MG63 (cell line): Measurements from ENCODE around the gene RGS7. TPM values are rescaled to one million over a fixed set of nuclear protein-coding genes. Genes with fewer than 3 reads are reported as not detected.

Experiments used
- DNase-seq: peaks from one replicate; pipeline ENCODE4 v3.0.0-alpha.2; 2020
- H3K27me3 ChIP-seq: fragments of 250-450 bp; sonication (Bioruptor Pico); 2 replicates; pipeline ENCODE4 v1.5.1; 2020; ENCODE audit warnings: mild to moderate bottlenecking, moderate library complexity
- H3K36me3 ChIP-seq: fragments of 250-450 bp; sonication (Bioruptor Pico); 2 replicates; pipeline ENCODE4 v1.5.1; 2020; ENCODE audit warnings: mild to moderate bottlenecking, moderate library complexity
- H3K4me3 ChIP-seq: fragments of 250-450 bp; sonication (Bioruptor Pico); 2 replicates; pipeline ENCODE4 v1.5.1; 2020; ENCODE audit warnings: mild to moderate bottlenecking, moderate library complexity
- H3K9me3 ChIP-seq: fragments of 250-450 bp; sonication (Bioruptor Pico); 2 replicates; pipeline ENCODE4 v1.5.1; 2020; ENCODE audit warnings: mild to moderate bottlenecking, moderate library complexity
- total RNA-seq: library from RNA; depleted of rRNA; stranded (reverse); fragments of >200 nt; shearing (Covaris generic); gene quantifications from 2 replicates; pipeline ENCODE4 v1.2.3, GENCODE V29; 2014; ENCODE audit warnings: low replicate concordance

The RGS7 gene
- total RNA-seq, 1 experiment from 2014 or later, result 0.13 TPM

GRCh38 chr1:241352401-241352800 lies 4.6 kb downstream of the RGS7 start:
- Histone ChIP-seq H3K36me3 (no peaks in the 10 kb centered on the region), H3K27me3 (0 out of 2 replicates have a peak, but pooled peaks cover 2% of the 10 kb centered on the region), H3K4me3 (no peak overlapping the region), H3K9me3 (no peaks in the 10 kb centered on the region)
- no peak for DNase-seq

DNA sequence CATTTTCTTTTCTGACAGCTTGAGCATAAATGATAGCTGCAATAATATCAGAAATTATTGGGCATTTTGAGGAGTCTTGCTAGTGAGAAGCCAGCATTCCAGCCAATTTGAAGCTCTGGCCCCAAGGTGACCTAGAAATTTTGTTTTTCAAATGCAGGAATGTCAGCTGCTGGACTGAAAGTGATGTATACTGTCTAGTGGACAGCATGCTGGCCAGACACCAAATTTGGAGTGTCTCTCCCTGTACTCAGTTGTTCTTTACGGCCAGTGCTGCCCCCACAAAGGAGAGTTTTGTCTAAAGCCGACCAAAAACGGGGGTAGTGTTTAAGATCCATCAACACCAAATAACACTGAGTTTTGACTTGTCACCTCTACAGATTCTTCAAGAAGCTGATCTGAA lies 5.2 kb downstream of the RGS7 start:
- no peak for DNase-seq
- no peaks in the 10 kb centered on the region for H3K36me3 ChIP-seq
- 0 out of 2 replicates have a peak, but pooled peaks cover 2% of the 10 kb centered on the region for H3K27me3 ChIP-seq
- H3K4me3 ChIP-seq, result no peak overlapping the region
- H3K9me3 ChIP-seq, result no peaks in the 10 kb centered on the region

DNA sequence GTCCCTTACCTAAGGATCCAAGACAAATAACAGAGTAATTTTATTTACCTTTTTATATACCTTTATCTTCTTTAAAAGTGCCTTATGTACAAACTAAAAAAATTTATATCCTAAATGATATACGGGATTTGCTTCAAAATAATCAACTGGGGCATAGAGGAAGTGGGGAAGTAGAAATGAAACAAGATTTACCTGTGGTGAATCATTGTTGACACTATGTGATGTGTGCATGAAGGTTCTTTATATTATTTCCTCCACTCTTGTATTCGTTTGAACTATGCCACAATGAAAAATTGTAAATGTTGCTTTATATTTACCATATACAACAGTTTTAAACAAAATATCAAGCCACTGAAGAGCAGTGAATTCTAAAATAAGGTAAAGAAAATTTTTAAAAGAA lies 13.0 kb downstream of the RGS7 start:
- no peaks in the 10 kb centered on the region for H3K36me3 ChIP-seq

GRCh38 chr1:241336335-241336734 lies 20.7 kb downstream of the RGS7 start:
- Histone ChIP-seq H3K27me3 (peaks cover 18% of the 10 kb centered on the region; the same call in 1 of the 2 replicates), H3K36me3 (no peaks in the 10 kb centered on the region), H3K4me3 (no peak overlapping the region), H3K9me3 (no peaks in the 10 kb centered on the region)
- no peak for DNase-seq

More for the DNA sequence above, 13.0 kb downstream of the RGS7 start:
- Histone ChIP-seq H3K9me3 (no peaks in the 10 kb centered on the region), H3K27me3 (no peaks in the 10 kb centered on the region), H3K4me3 (no peak overlapping the region)
- no peak for DNase-seq

- peaks cover 20% of the 10 kb centered on the region; the same call in 1 of the 2 replicates for H3K27me3 ChIP-seq
- H3K36me3 ChIP-seq, result no peaks in the 10 kb centered on the region
- no peak for DNase-seq
- H3K4me3 ChIP-seq, result no peak overlapping the region
- no peaks in the 10 kb centered on the region for H3K9me3 ChIP-seq
Observed at GRCh38 chr1:241332987-241333386, 24.0 kb downstream of the RGS7 start.

- no peak for DNase-seq
- H3K9me3 ChIP-seq, result no peaks in the 10 kb centered on the region
- no peak overlapping the region for H3K4me3 ChIP-seq
- H3K36me3 ChIP-seq, result no peaks in the 10 kb centered on the region
- peaks cover 20% of the 10 kb centered on the region; the same call in 1 of the 2 replicates for H3K27me3 ChIP-seq
Observed at GRCh38 chr1:241332037-241332409, 25.0 kb downstream of the RGS7 start.

- Histone ChIP-seq H3K9me3 (no peaks in the 10 kb centered on the region), H3K36me3 (no peaks in the 10 kb centered on the region), H3K4me3 (no peak overlapping the region), H3K27me3 (peaks cover 20% of the 10 kb centered on the region; the same call in 1 of the 2 replicates)
- DNase-seq, result no peak
Observed at GRCh38 chr1:241331328-241332036, 25.5 kb downstream of the RGS7 start.

GRCh38 chr1:241330619-241331327 lies 26.2 kb downstream of the RGS7 start:
- DNase-seq, result no peak
- peaks cover 19% of the 10 kb centered on the region; the same call in 1 of the 2 replicates for H3K27me3 ChIP-seq
- no peaks in the 10 kb centered on the region for H3K36me3 ChIP-seq
- no peak overlapping the region for H3K4me3 ChIP-seq
- H3K9me3 ChIP-seq, result no peaks in the 10 kb centered on the region

DNA sequence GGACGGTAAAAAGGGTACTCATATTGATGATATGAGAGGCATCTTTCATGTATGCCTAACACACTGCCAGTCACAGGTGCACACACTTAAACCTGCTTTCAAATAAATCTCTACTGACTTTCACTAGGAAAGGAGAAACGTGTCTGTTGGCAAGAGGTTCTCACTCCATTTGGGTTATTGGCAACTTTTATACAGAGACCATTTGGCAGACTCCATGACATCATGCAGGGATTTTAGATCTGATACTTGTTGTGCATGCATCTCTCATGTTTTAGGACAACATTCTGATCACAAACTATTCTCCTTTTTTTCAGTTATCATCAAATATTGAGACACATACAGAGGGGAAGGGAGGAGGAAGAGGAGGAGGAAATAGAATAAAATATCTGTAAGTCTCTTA lies 31.5 kb downstream of the RGS7 start:
- no peak for DNase-seq
- H3K36me3 ChIP-seq, result no peaks in the 10 kb centered on the region
- H3K4me3 ChIP-seq, result no peak overlapping the region
- no peaks in the 10 kb centered on the region for H3K9me3 ChIP-seq
- H3K27me3 ChIP-seq, result no peaks in the 10 kb centered on the region; the same call in 1 of the 2 replicates

- Histone ChIP-seq H3K4me3 (no peak overlapping the region), H3K27me3 (no peaks in the 10 kb centered on the region; the same call in 1 of the 2 replicates), H3K9me3 (no peaks in the 10 kb centered on the region), H3K36me3 (no peaks in the 10 kb centered on the region)
- DNase-seq, result peak; percentile 48
Observed at GRCh38 chr1:241323514-241324195, 33.4 kb downstream of the RGS7 start.

- no peak for DNase-seq
Observed at GRCh38 chr1:241317676-241318075, 39.3 kb downstream of the RGS7 start.

GRCh38 chr1:241316372-241316771 lies 40.6 kb downstream of the RGS7 start:
- Histone ChIP-seq H3K36me3 (no peaks in the 10 kb centered on the region), H3K27me3 (no peaks in the 10 kb centered on the region), H3K4me3 (no peak overlapping the region), H3K9me3 (no peaks in the 10 kb centered on the region)
- DNase-seq, result no peak

More at GRCh38 chr1:241317676-241318075, 39.3 kb downstream of the RGS7 start:
- Histone ChIP-seq H3K9me3 (no peaks in the 10 kb centered on the region), H3K36me3 (no peaks in the 10 kb centered on the region), H3K4me3 (no peak overlapping the region), H3K27me3 (no peaks in the 10 kb centered on the region; the same call in 1 of the 2 replicates)

GRCh38 chr1:241311056-241311746 lies 45.8 kb downstream of the RGS7 start:
- H3K36me3 ChIP-seq, result no peaks in the 10 kb centered on the region
- no peak overlapping the region for H3K4me3 ChIP-seq
- no peaks in the 10 kb centered on the region for H3K27me3 ChIP-seq
- peak; percentile 5 for DNase-seq
- H3K9me3 ChIP-seq, result no peaks in the 10 kb centered on the region

- Histone ChIP-seq H3K27me3 (no peaks in the 10 kb centered on the region), H3K36me3 (no peaks in the 10 kb centered on the region), H3K4me3 (no peak overlapping the region), H3K9me3 (no peaks in the 10 kb centered on the region)
- no peak for DNase-seq
Observed at GRCh38 chr1:241310451-241310850, 46.6 kb downstream of the RGS7 start.

GRCh38 chr1:241309651-241310050 lies 47.4 kb downstream of the RGS7 start:
- H3K9me3 ChIP-seq, result peaks cover 2% of the 10 kb centered on the region; the same call in 1 of the 2 replicates
- no peaks in the 10 kb centered on the region for H3K36me3 ChIP-seq
- no peak overlapping the region for H3K4me3 ChIP-seq
- no peaks in the 10 kb centered on the region for H3K27me3 ChIP-seq
- DNase-seq, result no peak

DNA sequence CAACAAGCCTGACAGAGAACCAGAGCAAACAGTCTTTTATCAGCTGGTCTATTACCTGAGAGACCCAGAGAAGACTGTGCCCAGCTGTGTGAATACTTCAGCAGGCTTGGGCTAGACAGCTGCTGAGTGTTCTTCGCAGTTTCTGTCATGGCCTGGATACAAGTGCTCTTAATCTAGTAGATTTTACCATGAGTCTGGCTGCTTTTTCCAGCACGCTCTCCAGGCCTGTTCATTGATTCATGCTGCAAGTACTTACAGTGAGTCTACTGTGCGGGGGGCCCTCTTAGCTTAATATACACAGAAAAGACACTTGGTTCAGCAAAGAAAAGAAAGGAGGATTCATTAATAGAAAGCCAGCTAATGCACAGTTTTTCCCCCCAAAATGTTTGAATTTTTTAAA lies 48.5 kb downstream of the RGS7 start:
- H3K27me3 ChIP-seq, result no peaks in the 10 kb centered on the region
- H3K36me3 ChIP-seq, result no peaks in the 10 kb centered on the region
- no peak for DNase-seq
- H3K9me3 ChIP-seq, result peaks cover 8% of the 10 kb centered on the region; the same call in 1 of the 2 replicates
- H3K4me3 ChIP-seq, result no peak overlapping the region
